PC-3 (cell line): ENCODE measurements around the gene GLIPR2.

Source experiments
- EZH2phosphoT487 ChIP-seq: fragments of 300-600 bp; sonication (generic); IDR thresholded peaks from 2 replicates; pipeline ENCODE4 v1.6.1; 2018; ENCODE audit warnings: mild to moderate bottlenecking, antibody characterized with exemption, low read length, borderline replicate concordance
- TF ChIP-seq, protein P1 (sequence below): fragments of 300-600 bp; sonication (generic); conservative IDR thresholded peaks from 2 replicates; pipeline ENCODE4 v1.5.1; 2017; ENCODE audit warnings: antibody characterized with exemption, low read depth, mild to moderate bottlenecking, low read length

DNA sequence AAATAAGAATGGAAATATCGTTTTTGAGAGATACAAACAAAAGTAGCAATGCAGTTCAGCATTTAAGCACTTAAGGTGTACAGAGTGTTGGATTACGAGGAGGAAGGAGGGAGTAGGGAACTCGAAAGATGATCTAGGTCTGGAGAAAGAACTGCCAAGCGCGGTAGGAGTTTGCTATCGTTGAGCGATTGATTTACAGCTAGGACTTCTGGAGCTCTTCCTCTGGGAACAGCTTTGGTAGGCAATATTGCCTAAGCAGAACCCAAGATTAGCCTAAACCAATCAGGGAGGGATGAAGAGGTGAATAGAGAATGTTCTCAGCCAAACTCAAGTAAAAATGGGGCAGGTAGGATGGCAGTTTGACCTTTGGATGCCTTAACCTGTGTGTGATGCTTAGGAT lies 55.2 kb downstream of the GLIPR2 start:
- TF ChIP-seq, protein P1, sequence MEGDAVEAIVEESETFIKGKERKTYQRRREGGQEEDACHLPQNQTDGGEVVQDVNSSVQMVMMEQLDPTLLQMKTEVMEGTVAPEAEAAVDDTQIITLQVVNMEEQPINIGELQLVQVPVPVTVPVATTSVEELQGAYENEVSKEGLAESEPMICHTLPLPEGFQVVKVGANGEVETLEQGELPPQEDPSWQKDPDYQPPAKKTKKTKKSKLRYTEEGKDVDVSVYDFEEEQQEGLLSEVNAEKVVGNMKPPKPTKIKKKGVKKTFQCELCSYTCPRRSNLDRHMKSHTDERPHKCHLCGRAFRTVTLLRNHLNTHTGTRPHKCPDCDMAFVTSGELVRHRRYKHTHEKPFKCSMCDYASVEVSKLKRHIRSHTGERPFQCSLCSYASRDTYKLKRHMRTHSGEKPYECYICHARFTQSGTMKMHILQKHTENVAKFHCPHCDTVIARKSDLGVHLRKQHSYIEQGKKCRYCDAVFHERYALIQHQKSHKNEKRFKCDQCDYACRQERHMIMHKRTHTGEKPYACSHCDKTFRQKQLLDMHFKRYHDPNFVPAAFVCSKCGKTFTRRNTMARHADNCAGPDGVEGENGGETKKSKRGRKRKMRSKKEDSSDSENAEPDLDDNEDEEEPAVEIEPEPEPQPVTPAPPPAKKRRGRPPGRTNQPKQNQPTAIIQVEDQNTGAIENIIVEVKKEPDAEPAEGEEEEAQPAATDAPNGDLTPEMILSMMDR = no peak
- TF ChIP-seq EZH2phosphoT487 = no peak
